GM12875 (cell line): Measurements from ENCODE around the gene TBC1D14.

Experiments used
- H3K4me3 ChIP-seq: one replicate; pipeline ENCODE4 v1.5.1; 2011; ENCODE audit warnings: low read depth, low read length, control low read depth
- CTCF ChIP-seq: IDR thresholded peaks from 2 replicates; pipeline ENCODE4 v1.5.1; 2011; ENCODE audit warnings: low read depth, mild to moderate bottlenecking, control low read depth, inconsistent platforms, low read length, moderate library complexity, borderline replicate concordance; ENCODE audit not compliant: insufficient read depth

TBC1D14 gene

GRCh38 chr4:7061815-7062214, 152.2 kb downstream of the TBC1D14 start:
- TF ChIP-seq CTCF = no peak
- no peak overlapping the region for H3K4me3 ChIP-seq

- no peak for TF ChIP-seq CTCF
- no peak overlapping the region for H3K4me3 ChIP-seq
These were observed 153.2 kb downstream of the TBC1D14 start for GRCh38 chr4:7062816-7063215.

- no peak for TF ChIP-seq CTCF
These were observed 153.7 kb downstream of the TBC1D14 start for GRCh38 chr4:7063362-7063761.

GRCh38 chr4:7066006-7066405, 156.4 kb downstream of the TBC1D14 start:
- no peak for TF ChIP-seq CTCF
- H3K4me3 ChIP-seq = no peak overlapping the region

More at GRCh38 chr4:7063362-7063761, 153.7 kb downstream of the TBC1D14 start:
- no peak overlapping the region for H3K4me3 ChIP-seq

- TF ChIP-seq CTCF = no peak
- peak overlapping the region; percentile 98 for H3K4me3 ChIP-seq
These were observed 156.9 kb downstream of the TBC1D14 start for GRCh38 chr4:7066493-7066892.

- peak overlapping the region; percentile 98 for H3K4me3 ChIP-seq
- TF ChIP-seq CTCF = no peak
These were observed 157.5 kb downstream of the TBC1D14 start for GRCh38 chr4:7067126-7067451.

GRCh38 chr4:7067452-7068278, 158.0 kb downstream of the TBC1D14 start, which contains the start of gene GRPEL1:
TSS of gene GRPEL1 (minus strand) at chr4:7068064. CDS start at chr4:7068032, 32 bp downstream.
- H3K4me3 ChIP-seq = peak within 1 kb of the TSS; percentile 98
- no peak for TF ChIP-seq CTCF
